Measurements from ENCODE around the gene NOX3. TPM values are rescaled to one million over a fixed set of nuclear protein-coding genes. Genes with fewer than 3 reads are reported as not detected.

NOX3 gene
- total and polyA plus RNA-seq, 8 donors = not detected

DNA sequence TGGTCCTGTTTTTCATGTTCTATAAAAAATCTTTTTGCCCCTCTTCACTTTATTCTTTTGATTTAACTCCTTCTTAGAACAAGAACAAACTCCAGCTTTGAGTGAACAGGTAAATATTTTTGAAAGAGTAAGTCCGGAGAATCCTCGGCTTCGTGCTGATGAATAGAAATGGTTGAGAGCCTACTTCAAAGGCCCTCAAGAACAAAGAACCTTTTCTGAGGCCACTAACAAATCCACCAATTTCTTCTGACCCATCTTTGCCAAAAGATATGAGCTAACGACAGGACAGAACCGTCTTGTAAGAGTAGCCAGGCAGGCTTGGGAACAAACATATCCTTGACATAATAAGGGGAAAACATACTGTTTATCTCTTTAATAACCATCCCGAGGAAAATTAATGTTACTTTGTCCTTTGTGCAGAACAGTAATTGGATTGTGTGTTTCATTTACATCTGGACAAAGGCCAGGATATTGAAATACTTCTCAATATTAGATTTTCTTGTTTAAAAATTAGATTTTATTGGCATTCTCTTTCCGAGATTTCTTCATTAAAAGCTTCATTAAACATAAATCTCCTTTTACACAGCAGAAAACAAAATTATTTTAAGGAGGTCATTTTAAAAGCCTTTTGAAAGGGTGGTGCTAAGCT, 52.9 kb downstream of the NOX3 start:
- H3K27ac ChIP-seq = no peak overlapping the region
- 31 to 41% methylated on average over 7 of the region's 7 CpGs for WGBS, 2 donors
- H3K4me1 ChIP-seq = no peaks in the 10 kb centered on the region
- no peaks in the 10 kb centered on the region for H3K36me3 ChIP-seq
- no peaks in the 10 kb centered on the region for H3K9me3 ChIP-seq
- TF ChIP-seq, protein P1, sequence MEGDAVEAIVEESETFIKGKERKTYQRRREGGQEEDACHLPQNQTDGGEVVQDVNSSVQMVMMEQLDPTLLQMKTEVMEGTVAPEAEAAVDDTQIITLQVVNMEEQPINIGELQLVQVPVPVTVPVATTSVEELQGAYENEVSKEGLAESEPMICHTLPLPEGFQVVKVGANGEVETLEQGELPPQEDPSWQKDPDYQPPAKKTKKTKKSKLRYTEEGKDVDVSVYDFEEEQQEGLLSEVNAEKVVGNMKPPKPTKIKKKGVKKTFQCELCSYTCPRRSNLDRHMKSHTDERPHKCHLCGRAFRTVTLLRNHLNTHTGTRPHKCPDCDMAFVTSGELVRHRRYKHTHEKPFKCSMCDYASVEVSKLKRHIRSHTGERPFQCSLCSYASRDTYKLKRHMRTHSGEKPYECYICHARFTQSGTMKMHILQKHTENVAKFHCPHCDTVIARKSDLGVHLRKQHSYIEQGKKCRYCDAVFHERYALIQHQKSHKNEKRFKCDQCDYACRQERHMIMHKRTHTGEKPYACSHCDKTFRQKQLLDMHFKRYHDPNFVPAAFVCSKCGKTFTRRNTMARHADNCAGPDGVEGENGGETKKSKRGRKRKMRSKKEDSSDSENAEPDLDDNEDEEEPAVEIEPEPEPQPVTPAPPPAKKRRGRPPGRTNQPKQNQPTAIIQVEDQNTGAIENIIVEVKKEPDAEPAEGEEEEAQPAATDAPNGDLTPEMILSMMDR (IDR thresholded peaks at IDR 0.05) = no peak
- H3K4me3 ChIP-seq = no peak overlapping the region
- FAIRE-seq = no peak
- no peaks in the 10 kb centered on the region for H3K27me3 ChIP-seq
- no peak for ATAC-seq
- no peak for DNase-seq
- intact Hi-C loops (cut with DNase I) = no loop called here

DNA sequence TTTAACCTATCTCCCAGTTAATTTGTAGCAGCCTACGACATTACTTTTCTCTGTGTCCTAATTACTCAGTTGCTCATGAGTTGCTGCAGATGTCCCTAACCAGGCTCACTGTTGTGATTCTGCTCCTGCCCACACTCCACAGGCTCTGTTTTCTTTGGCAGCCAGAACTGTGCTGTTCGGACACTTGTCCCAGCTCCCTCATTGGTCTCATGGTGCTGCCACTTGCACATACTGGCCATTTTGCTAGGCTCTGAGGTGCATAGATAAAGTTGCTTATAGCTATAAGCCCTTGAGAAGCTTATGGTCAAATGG, 55.0 kb downstream of the NOX3 start:
- Histone ChIP-seq H3K36me3 (no peaks in the 10 kb centered on the region), H3K4me1 (no peaks in the 10 kb centered on the region), H3K9me3 (no peaks in the 10 kb centered on the region), H3K4me3 (no peak overlapping the region), H3K27me3 (no peaks in the 10 kb centered on the region), H3K27ac (no peak overlapping the region)
- intact Hi-C loops (cut with DNase I) = no loop called here
- TF ChIP-seq, protein P1 (IDR thresholded peaks at IDR 0.05) = no peak
- ATAC-seq (no peak), DNase-seq (no peak), FAIRE-seq (no peak)
- 71 to 85% methylated on average over 2 of the region's 2 CpGs for WGBS, 2 donors

DNA sequence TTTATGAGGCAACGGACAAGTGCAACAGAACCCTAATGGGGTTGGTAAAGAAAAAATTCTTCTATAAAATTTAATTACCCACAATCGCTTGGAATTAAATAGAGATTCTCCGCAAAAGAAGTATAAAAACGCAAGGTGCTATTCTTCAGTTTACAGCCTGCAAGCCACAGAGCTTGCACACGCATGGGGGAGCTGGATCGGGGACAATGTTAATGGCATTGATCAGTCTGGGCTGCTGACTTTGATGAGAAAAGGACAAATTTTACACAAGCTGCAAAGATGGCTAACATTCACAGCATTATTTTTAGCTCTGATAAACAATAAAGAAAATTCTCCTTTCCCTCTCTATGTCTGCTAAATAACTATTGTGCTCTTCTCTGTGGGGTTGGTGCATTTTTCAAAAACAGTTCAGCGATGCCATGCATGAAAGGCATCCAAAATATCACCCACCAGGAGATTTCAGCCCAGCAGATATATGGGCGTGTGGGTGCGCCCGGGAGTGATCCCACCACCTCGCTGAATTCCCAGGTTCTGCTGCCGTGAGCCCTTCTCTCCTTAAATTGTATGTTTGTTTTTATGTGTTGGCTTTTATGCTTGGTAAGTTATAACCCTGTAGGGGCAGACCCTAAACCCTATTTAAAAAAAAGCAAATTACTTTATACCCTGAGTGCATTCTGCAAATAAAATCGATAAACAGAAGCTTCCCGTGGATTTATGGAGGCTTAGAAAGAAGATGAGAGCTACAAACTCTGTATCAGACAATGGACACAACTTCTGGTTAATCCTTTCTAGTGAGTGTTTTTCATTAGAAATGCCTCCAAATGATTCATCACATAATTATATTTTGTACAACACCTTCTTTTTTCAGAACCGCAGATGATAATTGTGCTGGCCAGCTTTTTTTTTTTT, 55.6 kb downstream of the NOX3 start:
- Histone ChIP-seq H3K4me1 (peaks cover 0 to 3% (median 0%) of the 10 kb centered on the region in 3 donors), H3K36me3 (no peaks in the 10 kb centered on the region), H3K27ac (no peak overlapping the region), H3K9me3 (no peaks in the 10 kb centered on the region), H3K27me3 (no peaks in the 10 kb centered on the region), H3K4me3 (no peak overlapping the region)
- FAIRE-seq (no peak), DNase-seq (no peak), ATAC-seq (no peak)
- 65 to 74% methylated on average over 15 of the region's 15 CpGs for WGBS, 2 donors
- intact Hi-C loops (cut with DNase I) = no loop called here
- TF ChIP-seq, protein P1 (IDR thresholded peaks at IDR 0.05) = no peak

DNA sequence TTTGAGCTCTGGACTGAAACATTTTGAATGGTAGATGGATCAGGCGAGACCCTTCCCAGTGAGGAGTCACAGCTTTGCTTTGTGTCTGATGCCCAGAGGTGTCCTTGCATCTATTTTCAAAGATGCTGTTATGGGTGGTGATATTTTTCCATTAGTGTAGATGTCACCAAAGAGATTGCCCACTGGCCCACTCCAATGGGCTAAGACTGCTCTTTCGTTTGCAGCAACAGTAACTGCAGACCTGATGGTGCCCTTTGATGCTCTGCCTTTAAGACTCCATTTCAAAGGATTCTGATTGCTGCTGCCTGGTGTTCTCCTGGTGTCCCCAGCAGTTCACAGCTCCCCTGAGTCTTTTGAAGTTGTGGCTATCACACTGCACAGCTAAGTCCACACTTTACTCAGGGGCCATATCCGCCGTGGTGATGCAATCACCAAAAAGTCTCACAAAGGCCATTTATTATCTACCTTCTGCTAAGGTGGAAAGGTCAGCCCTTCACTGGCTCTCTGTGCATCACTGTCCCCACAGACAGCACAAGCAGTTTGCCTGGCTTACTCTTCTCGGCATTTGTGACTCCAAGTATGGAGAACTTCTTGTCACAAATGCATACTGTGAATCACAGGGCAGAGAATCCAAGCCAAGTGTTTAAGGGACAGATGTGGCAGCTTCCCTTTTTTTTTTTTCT, 56.4 kb downstream of the NOX3 start:
- Histone ChIP-seq H3K4me1 (peaks cover 0 to 3% (median 0%) of the 10 kb centered on the region in 3 donors), H3K27ac (no peak overlapping the region), H3K9me3 (no peaks in the 10 kb centered on the region), H3K27me3 (no peaks in the 10 kb centered on the region), H3K4me3 (no peak overlapping the region), H3K36me3 (no peaks in the 10 kb centered on the region)
- WGBS, 2 donors = 54 to 62% methylated on average over 5 of the region's 5 CpGs
- FAIRE-seq (no peak), DNase-seq (no peak), ATAC-seq (no peak)
- intact Hi-C loops (cut with DNase I) = no loop called here
- TF ChIP-seq, protein P1 (IDR thresholded peaks at IDR 0.05) = no peak

All from pancreas (tissue), 10 donors.